GM21737 (cell line): Measurements from ENCODE around the gene MEF2A.

Source experiments
- ATAC-seq: cut with Tn5 transposase; IDR thresholded peaks from one replicate; pipeline ENCODE4 v1.9.1; 2021; ENCODE audit warnings: mild to moderate bottlenecking, moderate library complexity; ENCODE audit not compliant: unreplicated experiment

Gene MEF2A

GRCh38 chr15:99604865-99605264, 39.1 kb downstream of the MEF2A start:
- ATAC-seq = no peak

- no peak for ATAC-seq
Measured at GRCh38 chr15:99605490-99605931, 39.7 kb downstream of the MEF2A start.

- no peak for ATAC-seq
Measured at GRCh38 chr15:99605990-99606389, 40.2 kb downstream of the MEF2A start.

- ATAC-seq = no peak
Measured at GRCh38 chr15:99606646-99607045, 40.9 kb downstream of the MEF2A start.

- no peak for ATAC-seq
Measured at GRCh38 chr15:99613481-99613880, 47.7 kb downstream of the MEF2A start.

GRCh38 chr15:99613887-99614647, 48.3 kb downstream of the MEF2A start:
- ATAC-seq = peak; percentile 11

GRCh38 chr15:99614749-99615288, 49.0 kb downstream of the MEF2A start:
- peak; percentile 47 for ATAC-seq

- ATAC-seq = no peak
Measured at GRCh38 chr15:99615460-99615859, 49.7 kb downstream of the MEF2A start.

- ATAC-seq = no peak
Measured at GRCh38 chr15:99616129-99616528, 50.3 kb downstream of the MEF2A start.

- no peak for ATAC-seq
Measured at GRCh38 chr15:99616773-99617342, 51.1 kb downstream of the MEF2A start.

GRCh38 chr15:99618941-99619411, 53.2 kb downstream of the MEF2A start:
- ATAC-seq = no peak

GRCh38 chr15:99619712-99620111, 53.9 kb downstream of the MEF2A start:
- ATAC-seq = no peak

- ATAC-seq = no peak
Measured at GRCh38 chr15:99620178-99620577, 54.4 kb downstream of the MEF2A start.

- no peak for ATAC-seq
Measured at GRCh38 chr15:99621767-99622166, 56.0 kb downstream of the MEF2A start.

- ATAC-seq = no peak
Measured at GRCh38 chr15:99628374-99629001, 62.7 kb downstream of the MEF2A start.

GRCh38 chr15:99630607-99631131, 64.9 kb downstream of the MEF2A start:
- no peak for ATAC-seq

GRCh38 chr15:99631255-99631654, 65.5 kb downstream of the MEF2A start:
- ATAC-seq = peak; percentile 87

- ATAC-seq = no peak
Measured at GRCh38 chr15:99632521-99632920, 66.7 kb downstream of the MEF2A start.

- no peak for ATAC-seq
Measured at GRCh38 chr15:99633655-99634054, 67.9 kb downstream of the MEF2A start.

- ATAC-seq = no peak
Measured at GRCh38 chr15:99634576-99634975, 68.8 kb downstream of the MEF2A start.

GRCh38 chr15:99635145-99635544, 69.4 kb downstream of the MEF2A start:
- no peak for ATAC-seq
